Ovary (tissue), 9 donors: ENCODE measurements around the gene OR4F6. TPM values are rescaled to one million over a fixed set of nuclear protein-coding genes. Genes with fewer than 3 reads are reported as not detected.

ENCODE experiments used
- DNase-seq, 5 donors: peaks; one replicate each; pipeline ENCODE4 v3.0.0-alpha.2; 2019 to 2020
- H3K27ac ChIP-seq, 2 donors: fragments of 200-600 bp; one replicate each; pipeline versions ENCODE4 v1.5.1 to v1.8.0; 2019 to 2022
- H3K27me3 ChIP-seq: fragments of 200-600 bp; one replicate; pipeline ENCODE4 v1.8.0; 2022
- H3K36me3 ChIP-seq: fragments of 200-600 bp; sonication (generic); one replicate; pipeline ENCODE4 v1.5.1; 2019
- H3K4me1 ChIP-seq: one replicate; pipeline ENCODE4 v1.8.1; 2013; ENCODE audit warnings: mild to moderate bottlenecking, moderate library complexity; ENCODE audit not compliant: insufficient read depth
- H3K4me3 ChIP-seq: fragments of 200-600 bp; sonication (generic); one replicate; pipeline ENCODE4 v1.5.1; 2017
- H3K9me3 ChIP-seq, 2 donors: fragments of 200-600 bp in 1 of 2; sonication (generic) in 1 of 2; one replicate each; pipeline versions ENCODE4 v1.5.1 to v1.8.1; 2013 to 2019; ENCODE audit warnings: mild to moderate bottlenecking in 1 of 2, moderate library complexity in 1 of 2
- CTCF ChIP-seq, 3 donors: fragments of 450-650 bp in 2 of 3; fragments of 200-600 bp in 1 of 3; IDR thresholded peaks; one replicate each; pipeline versions ENCODE4 v1.5.1 to v1.8.0; 2016 to 2022; ENCODE audit warnings: antibody characterized with exemption in 3 of 3, mild to moderate bottlenecking in 1 of 3
- EP300 ChIP-seq: sonication (generic); formaldehyde crosslinking; IDR thresholded peaks from one replicate; pipeline ENCODE4 v1.6.1; 2017; ENCODE audit warnings: antibody characterized with exemption
- POLR2A ChIP-seq: fragments of 450-650 bp; IDR thresholded peaks from one replicate; pipeline ENCODE4 v1.6.1; 2017; ENCODE audit warnings: antibody characterized with exemption, mild to moderate bottlenecking, moderate library complexity
- WGBS, 3 donors: extraction: QIAGEN DNeasy Blood & Tissue Kit in 1 of 3; methylation state at CpG; one replicate each; pipeline versions ENCODE4 v1.1.5 to v1.1.7; 2013 to 2017; 5-methylcytosine and 5-hydroxymethylcytosine counted together
- intact Hi-C, 4 donors: fragments of 100-400 bp; cut with DNase I; formaldehyde crosslinking; loops; one replicate each; pipeline versions ENCODE4 v1.11.0 to v1.15.1; 2022 to 2023
- polyA plus RNA-seq, 2 donors: library from polyadenylated mRNA; stranded (reverse); fragments of 200-250 nt in 1 of 2; fragments of 350-450 nt in 1 of 2; fragmentation: Illumina TruSeq in 1 of 2; extraction: RNeasy Lipid Tissue Mini Kit (QIAGEN cat#74804) in 1 of 2; gene quantifications; one replicate each; pipeline ENCODE4 v1.2.3, GENCODE V29; 2013 to 2014
- total RNA-seq, 7 donors: library from RNA; depleted of rRNA in 2 of 7; stranded (reverse); fragments of >200 nt in 2 of 7; fragmentation: NEBNext Ultra II Directional in 3 of 7; extraction: Animal tissue kit (Norgen Biotek cat#: 25700) in 3 of 7; gene quantifications; one replicate each; pipeline versions ENCODE4 v1.1.0 to v1.2.4, GENCODE V29; 2016 to 2023
- donor health status: DM: no; HTN: no; CAD: no; lungs with moderate emphysema.
- donor health status: DM: no; HTN: no; CAD: no.
- donor health status: Bipolar disorder and iron deficiency.
- donor health status: DM: yes; HTN: yes; CAD: no.
- donor health status: DM: no; HTN: no; CAD: no.
- donor health status: DM: yes; HTN: yes; CAD: no.

The OR4F6 gene
- total and polyA plus RNA-seq, 9 donors, result not detected

GRCh38 chr15:101799665-101800064, 3.6 kb upstream of the OR4F6 start:
- 39 to 67% (median 52%) methylated on average over 1 of the region's 1 CpG for WGBS, 3 donors
- TF ChIP-seq CTCF (IDR thresholded peaks at IDR 0.05), result no peak
- no peak for TF ChIP-seq POLR2A
- TF ChIP-seq EP300, result no peak
- no peak for DNase-seq
- Histone ChIP-seq H3K27me3 (no peaks in the 10 kb centered on the region), H3K4me1 (no peaks in the 10 kb centered on the region), H3K36me3 (no peaks in the 10 kb centered on the region), H3K9me3 (no peaks in the 10 kb centered on the region), H3K4me3 (no peak overlapping the region), H3K27ac (no peak overlapping the region)
- intact Hi-C loops, result no loop called here

- intact Hi-C loops, result no loop called here
- TF ChIP-seq POLR2A, result no peak
- no peak for TF ChIP-seq EP300
- TF ChIP-seq CTCF (IDR thresholded peaks at IDR 0.05), result no peak
- no peaks in the 10 kb centered on the region for H3K4me1 ChIP-seq
- no peak overlapping the region for H3K27ac ChIP-seq
- WGBS, 3 donors, result 77 to 96% (median 86%) methylated on average over 1 of the region's 1 CpG
- DNase-seq, result no peak
- H3K4me3 ChIP-seq, result no peak overlapping the region
- no peaks in the 10 kb centered on the region for H3K27me3 ChIP-seq
- no peaks in the 10 kb centered on the region for H3K9me3 ChIP-seq
- no peaks in the 10 kb centered on the region for H3K36me3 ChIP-seq
Measured at GRCh38 chr15:101801048-101801447, 2.3 kb upstream of the OR4F6 start.

- TF ChIP-seq POLR2A (no peak), EP300 (no peak), CTCF (IDR thresholded peaks at IDR 0.05) (no peak)
- H3K4me1 ChIP-seq, result no peaks in the 10 kb centered on the region
- no peak for DNase-seq
- H3K27ac ChIP-seq, result no peak overlapping the region
- H3K4me3 ChIP-seq, result no peak overlapping the region
- H3K27me3 ChIP-seq, result no peaks in the 10 kb centered on the region
- intact Hi-C loops, result no loop called here
- 62 to 71% (median 64%) methylated on average over 5 of the region's 5 CpGs for WGBS, 3 donors
- H3K36me3 ChIP-seq, result no peaks in the 10 kb centered on the region
- no peaks in the 10 kb centered on the region for H3K9me3 ChIP-seq
Measured at GRCh38 chr15:101803676-101804075, 367 bp downstream of the OR4F6 start.

- H3K4me1 ChIP-seq, result no peaks in the 10 kb centered on the region
- TF ChIP-seq POLR2A, result no peak
- TF ChIP-seq CTCF (IDR thresholded peaks at IDR 0.05), result no peak
- no peak for TF ChIP-seq EP300
- H3K9me3 ChIP-seq, result no peaks in the 10 kb centered on the region
- no peak overlapping the region for H3K27ac ChIP-seq
- DNase-seq, result no peak
- H3K27me3 ChIP-seq, result no peaks in the 10 kb centered on the region
- no peak overlapping the region for H3K4me3 ChIP-seq
- H3K36me3 ChIP-seq, result no peaks in the 10 kb centered on the region
- intact Hi-C loops, result no loop called here
Measured at GRCh38 chr15:101804375-101804774, 1.1 kb downstream of the OR4F6 start.

GRCh38 chr15:101804941-101805340, 1.6 kb downstream of the OR4F6 start:
- no peak overlapping the region for H3K4me3 ChIP-seq
- no peaks in the 10 kb centered on the region for H3K4me1 ChIP-seq
- DNase-seq, result no peak
- no peaks in the 10 kb centered on the region for H3K36me3 ChIP-seq
- no peaks in the 10 kb centered on the region for H3K27me3 ChIP-seq
- H3K27ac ChIP-seq, result no peak overlapping the region
- H3K9me3 ChIP-seq, result no peaks in the 10 kb centered on the region
- intact Hi-C loops, result no loop called here
- no peak for TF ChIP-seq CTCF (IDR thresholded peaks at IDR 0.05)
- no peak for TF ChIP-seq EP300
- TF ChIP-seq POLR2A, result no peak
